ENCODE data around the gene NOC2L. TPM values are rescaled to one million over a fixed set of nuclear protein-coding genes. Genes with fewer than 3 reads are reported as not detected.
A peak's percentile ranks its signal among the peaks of the same experiment; 100 is the strongest.

Gene NOC2L
- total RNA-seq, 1 experiment from 2014 or later, result 130 TPM

DNA sequence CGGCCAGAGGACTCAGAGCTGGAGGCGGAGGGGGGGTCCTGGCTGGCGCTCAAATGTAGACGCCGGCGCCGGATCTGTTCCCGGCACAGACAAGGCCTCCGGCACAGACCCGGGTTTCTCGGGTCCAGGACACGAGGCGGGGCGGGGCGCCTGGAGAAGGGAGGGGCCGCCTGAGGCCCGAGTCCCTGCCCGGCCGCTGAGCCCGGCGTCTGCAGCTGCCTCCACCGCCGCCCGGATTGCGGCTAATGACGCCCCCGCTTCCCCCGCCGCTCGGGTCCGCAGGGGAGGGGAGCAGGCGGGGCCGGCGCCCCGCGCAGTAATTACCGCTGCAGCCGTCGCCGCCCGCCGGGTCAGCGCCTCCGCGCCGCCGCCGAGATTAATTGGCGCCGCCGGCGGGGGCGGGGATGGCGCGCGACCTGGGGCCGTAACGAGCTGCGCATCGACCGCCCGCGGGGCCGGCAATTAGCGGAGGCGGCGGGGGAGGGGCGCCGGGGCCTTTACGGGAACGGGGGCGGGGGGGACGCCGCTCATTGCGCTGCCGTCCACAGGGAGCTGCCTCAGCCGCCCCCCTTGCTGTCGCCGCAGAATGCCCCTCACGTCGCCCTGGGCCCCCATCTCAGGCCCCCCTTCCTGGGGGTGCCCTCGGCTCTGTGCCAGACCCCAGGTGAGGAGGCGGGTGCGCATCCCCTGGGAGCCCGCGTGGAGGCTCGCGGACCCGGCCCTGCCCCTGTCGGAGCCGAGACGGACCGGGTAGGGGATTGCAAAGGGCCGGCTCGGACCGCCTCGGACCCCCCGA lies 17.3 kb downstream of the NOC2L start:
- Histone ChIP-seq H3K79me2 (ENCODE audit: insufficient read depth, low read length) (no peaks in the 10 kb centered on the region), H3K23me2 (ENCODE audit: insufficient read length, low read depth, low read length, poor library complexity, severe bottlenecking) (peaks cover 6% of the 10 kb centered on the region), H3K14ac (ENCODE audit: insufficient read depth, low read length) (no peak overlapping the region), H3K18ac (ENCODE audit: insufficient read length, low read depth, low read length) (no peak overlapping the region), H3T11ph (ENCODE audit: low read length) (no peak overlapping the region), H3K27ac (ENCODE audit: insufficient read length, low read depth, low read length) (no peak overlapping the region), H3K4ac (ENCODE audit: low read depth, low read length) (no peak overlapping the region), H2BK5ac (ENCODE audit: insufficient read length, low read length) (no peak overlapping the region), H3K4me1 (ENCODE audit: insufficient read depth, low read length) (no peaks in the 10 kb centered on the region), H2BK15ac (ENCODE audit: low read depth, low read length) (no peak overlapping the region), H2AK5ac (ENCODE audit: insufficient read length, low read length) (no peak overlapping the region), H3K9ac (ENCODE audit: extremely low read depth, insufficient read length, low read length) (no peak overlapping the region), H3K56ac (ENCODE audit: insufficient read length, low read depth, low read length) (no peak overlapping the region), H4K20me1 (ENCODE audit: control insufficient read depth, insufficient read depth, insufficient read length) (no peaks in the 10 kb centered on the region), H4K8ac (replicated peaks; ENCODE audit: insufficient read length, low read depth, low read length) (no peak overlapping the region), H2BK120ac (ENCODE audit: low read depth, low read length, poor library complexity, severe bottlenecking) (no peak overlapping the region), H3K9me3 (ENCODE audit: control insufficient read depth, low read depth, low read length) (no peaks in the 10 kb centered on the region), H2BK12ac (ENCODE audit: insufficient read length, low read depth, low read length) (no peak overlapping the region), H3K4me2 (ENCODE audit: insufficient read depth, insufficient read length, low read length) (peak overlapping the region; percentile 36), H2BK20ac (ENCODE audit: low read depth, low read length, poor library complexity, severe bottlenecking) (no peak overlapping the region), H3K27me3 (ENCODE audit: insufficient read depth, low read length) (peaks cover 38% of the 10 kb centered on the region), H4K5ac (ENCODE audit: insufficient read length, low read depth, low read length) (no peak overlapping the region), H3K23ac (ENCODE audit: insufficient read length, low read depth, low read length) (no peak overlapping the region), H2AFZ (ENCODE audit: low read length) (no peak overlapping the region), H3K79me1 (ENCODE audit: insufficient read depth, low read depth, low read length, poor library complexity, severe bottlenecking) (no peaks in the 10 kb centered on the region), H4K91ac (ENCODE audit: insufficient read length, low read depth, low read length) (no peak overlapping the region)
- peak overlapping the region; percentile 51 to 75; a peak in 4 of 5 replicates for H3K4me3 Mint-ChIP-seq
- H3K9me3 Mint-ChIP-seq, result no peaks in the 10 kb centered on the region
- peaks cover 3 to 37% of the 10 kb centered on the region in 2 experiments for H3K4me1 Mint-ChIP-seq
- DNase-seq, result peak; percentile 65
- TF ChIP-seq, protein P1, sequence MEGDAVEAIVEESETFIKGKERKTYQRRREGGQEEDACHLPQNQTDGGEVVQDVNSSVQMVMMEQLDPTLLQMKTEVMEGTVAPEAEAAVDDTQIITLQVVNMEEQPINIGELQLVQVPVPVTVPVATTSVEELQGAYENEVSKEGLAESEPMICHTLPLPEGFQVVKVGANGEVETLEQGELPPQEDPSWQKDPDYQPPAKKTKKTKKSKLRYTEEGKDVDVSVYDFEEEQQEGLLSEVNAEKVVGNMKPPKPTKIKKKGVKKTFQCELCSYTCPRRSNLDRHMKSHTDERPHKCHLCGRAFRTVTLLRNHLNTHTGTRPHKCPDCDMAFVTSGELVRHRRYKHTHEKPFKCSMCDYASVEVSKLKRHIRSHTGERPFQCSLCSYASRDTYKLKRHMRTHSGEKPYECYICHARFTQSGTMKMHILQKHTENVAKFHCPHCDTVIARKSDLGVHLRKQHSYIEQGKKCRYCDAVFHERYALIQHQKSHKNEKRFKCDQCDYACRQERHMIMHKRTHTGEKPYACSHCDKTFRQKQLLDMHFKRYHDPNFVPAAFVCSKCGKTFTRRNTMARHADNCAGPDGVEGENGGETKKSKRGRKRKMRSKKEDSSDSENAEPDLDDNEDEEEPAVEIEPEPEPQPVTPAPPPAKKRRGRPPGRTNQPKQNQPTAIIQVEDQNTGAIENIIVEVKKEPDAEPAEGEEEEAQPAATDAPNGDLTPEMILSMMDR (conservative IDR thresholded peaks at IDR 0.05), result no peak
- H3K36me3 Mint-ChIP-seq (ENCODE audit: insufficient read depth in 1 of 3, low read depth in 3 of 3), result peaks cover 8 to 23% (median 13%) of the 10 kb centered on the region in 3 experiments
- no CpG with 5 or more reads among the region's 98 CpGs for WGBS (ENCODE audit: extremely low coverage, insufficient read length, low lambda C conversion rate)
- peaks cover 56% of the 10 kb centered on the region for H3K27me3 Mint-ChIP-seq (ENCODE audit: low read depth)
- H3K27ac Mint-ChIP-seq, result no peak overlapping the region

Measured in H9 (cell line).